Measurements from ENCODE around the gene GIMAP1. TPM values are rescaled to one million over a fixed set of nuclear protein-coding genes. Genes with fewer than 3 reads are reported as not detected.

The GIMAP1 gene
- polyA plus RNA-seq, 1 donor (not counting 4 experiments of a cell fraction or from before 2014, with no cell fraction given): not detected

DNA sequence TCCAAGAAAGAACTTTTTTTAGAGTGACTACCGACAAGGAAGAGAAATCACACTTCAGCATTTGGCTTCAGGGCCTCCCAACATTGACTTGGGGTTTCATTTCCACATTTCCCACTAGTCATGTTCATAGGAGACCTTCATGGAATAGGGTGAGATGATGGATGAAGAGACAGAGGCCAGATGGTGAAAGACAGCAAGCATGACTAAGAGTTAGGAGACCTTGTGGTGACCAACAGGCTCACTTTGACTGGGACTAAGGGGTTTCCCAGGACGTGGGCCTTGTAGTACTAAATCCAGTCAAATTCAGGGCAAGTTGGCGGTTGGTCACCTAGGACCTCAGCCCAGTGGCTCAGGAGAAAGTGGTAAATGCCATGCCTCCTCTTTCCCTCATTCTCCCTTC is 17.8 kb downstream of the GIMAP1 start:
- no peaks in the 10 kb centered on the region for H4K20me1 ChIP-seq (ENCODE audit: control insufficient read depth, extremely low read depth, insufficient read depth, low read length)
- no peak overlapping the region for H2AFZ ChIP-seq (ENCODE audit: control insufficient read depth, low read length)
- H3K36me3 ChIP-seq (ENCODE audit: control insufficient read depth in 2 of 2, extremely low read depth in 1 of 2, insufficient read depth in 2 of 2, low read length in 2 of 2): no peaks in the 10 kb centered on the region
- FAIRE-seq (no peak), DNase-seq (ENCODE audit: low read depth, low spot score) (no peak)
- no peaks in the 10 kb centered on the region for H3K9me1 ChIP-seq (ENCODE audit: control insufficient read depth, extremely low read depth, insufficient read depth, low read length)
- H3K9ac ChIP-seq (ENCODE audit: control insufficient read depth, extremely low read depth, insufficient read depth, low read length): no peak overlapping the region
- H3K9me3 ChIP-seq (ENCODE audit: control insufficient read depth, low read depth, low read length): no peaks in the 10 kb centered on the region
- no peak overlapping the region for H3K4me3 ChIP-seq (ENCODE audit: control insufficient read depth in 2 of 3, extremely low read depth in 1 of 3, insufficient read depth in 2 of 3, low read depth in 1 of 3, low read length in 3 of 3)
- no peak overlapping the region for H3K4me2 ChIP-seq (ENCODE audit: control insufficient read depth, extremely low read depth, insufficient read depth, low read depth, low read length)
- no peaks in the 10 kb centered on the region for H3K79me2 ChIP-seq (ENCODE audit: control insufficient read depth, insufficient read depth, low read length)
- H3K4me1 ChIP-seq (ENCODE audit: control insufficient read depth, extremely low read depth, insufficient read depth, low read length): peaks cover 3% of the 10 kb centered on the region
- no peak overlapping the region for H3K27ac ChIP-seq (ENCODE audit: control insufficient read depth, insufficient read depth, low read length)
- TF ChIP-seq, protein P1, sequence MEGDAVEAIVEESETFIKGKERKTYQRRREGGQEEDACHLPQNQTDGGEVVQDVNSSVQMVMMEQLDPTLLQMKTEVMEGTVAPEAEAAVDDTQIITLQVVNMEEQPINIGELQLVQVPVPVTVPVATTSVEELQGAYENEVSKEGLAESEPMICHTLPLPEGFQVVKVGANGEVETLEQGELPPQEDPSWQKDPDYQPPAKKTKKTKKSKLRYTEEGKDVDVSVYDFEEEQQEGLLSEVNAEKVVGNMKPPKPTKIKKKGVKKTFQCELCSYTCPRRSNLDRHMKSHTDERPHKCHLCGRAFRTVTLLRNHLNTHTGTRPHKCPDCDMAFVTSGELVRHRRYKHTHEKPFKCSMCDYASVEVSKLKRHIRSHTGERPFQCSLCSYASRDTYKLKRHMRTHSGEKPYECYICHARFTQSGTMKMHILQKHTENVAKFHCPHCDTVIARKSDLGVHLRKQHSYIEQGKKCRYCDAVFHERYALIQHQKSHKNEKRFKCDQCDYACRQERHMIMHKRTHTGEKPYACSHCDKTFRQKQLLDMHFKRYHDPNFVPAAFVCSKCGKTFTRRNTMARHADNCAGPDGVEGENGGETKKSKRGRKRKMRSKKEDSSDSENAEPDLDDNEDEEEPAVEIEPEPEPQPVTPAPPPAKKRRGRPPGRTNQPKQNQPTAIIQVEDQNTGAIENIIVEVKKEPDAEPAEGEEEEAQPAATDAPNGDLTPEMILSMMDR (optimal IDR thresholded peaks at IDR 0.05 in 1 of 3, IDR thresholded peaks at IDR 0.05 in 1 of 3, conservative IDR thresholded peaks at IDR 0.05 in 1 of 3; ENCODE audit: extremely low read depth in 1 of 3, insufficient read depth in 2 of 3, low read length in 3 of 3): no peak
- TF ChIP-seq EZH2 (IDR thresholded peaks at IDR 0.05; ENCODE audit: low read length): no peak
- dilution Hi-C loops (cut with MboI; ENCODE audit: extremely low pct_ligation_motif_present, low sequenced_read_pairs): no loop called here
- no peaks in the 10 kb centered on the region for H3K27me3 ChIP-seq (ENCODE audit: control insufficient read depth, extremely low read depth, insufficient read depth, low read length)

DNA sequence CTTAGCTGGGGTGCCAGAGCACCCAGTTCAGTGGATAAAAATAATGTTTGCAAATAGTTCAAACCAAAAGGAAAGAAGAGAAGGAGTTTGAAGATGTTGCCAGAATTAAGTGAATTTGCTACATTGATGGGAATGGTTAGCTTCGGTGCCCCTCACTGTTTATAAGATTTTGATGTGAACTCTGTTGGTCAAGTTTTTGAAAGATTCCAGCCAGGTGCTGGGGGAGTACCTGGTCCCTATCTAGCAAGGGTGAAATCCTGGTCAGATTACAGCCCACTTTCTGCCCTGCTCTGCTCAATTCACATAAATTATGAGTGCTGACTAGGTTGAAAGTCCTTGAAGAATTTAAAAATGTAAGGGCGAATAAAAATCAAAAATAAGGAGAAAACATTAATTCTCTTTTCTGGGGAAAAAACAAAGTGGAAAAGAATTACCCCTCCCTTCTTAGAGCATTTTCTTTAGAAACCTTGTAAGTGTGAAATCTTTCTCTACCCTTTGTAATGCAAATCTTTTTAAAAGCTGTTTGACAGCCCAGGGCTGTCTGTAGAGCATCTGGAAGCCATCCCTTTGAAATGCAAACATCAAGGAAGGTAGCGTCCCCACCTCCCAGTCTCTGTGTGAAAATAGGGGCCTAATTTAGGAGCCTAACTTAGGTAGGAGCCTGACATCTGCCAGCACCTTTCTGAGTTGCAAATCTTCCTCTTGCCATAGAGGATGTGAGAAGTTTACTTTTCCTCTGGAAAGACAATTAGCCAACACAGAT is 19.4 kb downstream of the GIMAP1 start:
- no peak overlapping the region for H3K4me2 ChIP-seq (ENCODE audit: control insufficient read depth, extremely low read depth, insufficient read depth, low read depth, low read length)
- dilution Hi-C loops (cut with MboI; ENCODE audit: extremely low pct_ligation_motif_present, low sequenced_read_pairs): no loop called here
- no peak for FAIRE-seq

More for the DNA sequence above, 19.4 kb downstream of the GIMAP1 start:
- Histone ChIP-seq H3K4me3 (ENCODE audit: control insufficient read depth in 2 of 3, extremely low read depth in 1 of 3, insufficient read depth in 2 of 3, low read depth in 1 of 3, low read length in 3 of 3) (no peak overlapping the region), H3K9me3 (ENCODE audit: control insufficient read depth, low read depth, low read length) (no peaks in the 10 kb centered on the region), H3K9ac (ENCODE audit: control insufficient read depth, extremely low read depth, insufficient read depth, low read length) (no peak overlapping the region), H4K20me1 (ENCODE audit: control insufficient read depth, extremely low read depth, insufficient read depth, low read length) (no peaks in the 10 kb centered on the region), H3K9me1 (ENCODE audit: control insufficient read depth, extremely low read depth, insufficient read depth, low read length) (no peaks in the 10 kb centered on the region), H3K36me3 (ENCODE audit: control insufficient read depth in 2 of 2, extremely low read depth in 1 of 2, insufficient read depth in 2 of 2, low read length in 2 of 2) (no peaks in the 10 kb centered on the region), H2AFZ (ENCODE audit: control insufficient read depth, low read length) (no peak overlapping the region), H3K27ac (ENCODE audit: control insufficient read depth, insufficient read depth, low read length) (no peak overlapping the region), H3K4me1 (ENCODE audit: control insufficient read depth, extremely low read depth, insufficient read depth, low read length) (peaks cover 3% of the 10 kb centered on the region), H3K27me3 (ENCODE audit: control insufficient read depth, extremely low read depth, insufficient read depth, low read length) (no peaks in the 10 kb centered on the region), H3K79me2 (ENCODE audit: control insufficient read depth, insufficient read depth, low read length) (no peaks in the 10 kb centered on the region)
- no peak for TF ChIP-seq EZH2 (IDR thresholded peaks at IDR 0.05; ENCODE audit: low read length)
- TF ChIP-seq, protein P1 (optimal IDR thresholded peaks at IDR 0.05 in 1 of 3, IDR thresholded peaks at IDR 0.05 in 1 of 3, conservative IDR thresholded peaks at IDR 0.05 in 1 of 3; ENCODE audit: extremely low read depth in 1 of 3, insufficient read depth in 2 of 3, low read length in 3 of 3): no peak
- no peak for DNase-seq (ENCODE audit: low read depth, low spot score)

Measured in keratinocyte (primary cell).